ENCODE results near the gene BRF1.
"Not testable (repeated sequence)": the region's sequence is repeated elsewhere in the genome, so short reads cannot be mapped to it uniquely, and the experiment has no call there.

The BRF1 gene

DNA sequence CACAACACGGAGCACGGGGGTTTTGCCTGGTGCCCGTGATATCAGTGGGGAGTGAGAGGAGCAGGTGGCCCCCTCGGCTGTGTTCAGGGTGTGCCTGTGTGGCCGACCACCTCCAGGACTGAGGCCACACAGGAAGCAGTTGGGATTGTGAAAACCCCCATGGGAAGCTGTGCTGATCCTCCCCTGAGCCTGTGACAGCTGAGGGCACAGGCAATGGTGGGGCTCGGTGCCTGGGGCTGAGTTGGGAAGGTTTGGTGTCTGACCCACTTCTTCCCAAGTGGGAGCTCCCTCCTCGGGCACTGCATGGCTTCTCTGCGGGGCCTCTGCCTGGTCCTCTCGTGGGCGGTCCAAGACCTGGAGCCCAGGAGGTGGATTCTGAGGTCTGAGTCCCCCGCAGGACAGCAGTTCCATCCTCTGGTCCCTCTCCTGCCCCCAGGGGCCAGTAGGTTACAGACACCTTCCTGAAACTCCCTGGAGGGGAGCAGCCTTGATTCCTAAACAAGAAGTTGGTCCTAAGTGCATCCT is 31.6 kb upstream of the BRF1 start:
- DNase-seq: no peak

DNA sequence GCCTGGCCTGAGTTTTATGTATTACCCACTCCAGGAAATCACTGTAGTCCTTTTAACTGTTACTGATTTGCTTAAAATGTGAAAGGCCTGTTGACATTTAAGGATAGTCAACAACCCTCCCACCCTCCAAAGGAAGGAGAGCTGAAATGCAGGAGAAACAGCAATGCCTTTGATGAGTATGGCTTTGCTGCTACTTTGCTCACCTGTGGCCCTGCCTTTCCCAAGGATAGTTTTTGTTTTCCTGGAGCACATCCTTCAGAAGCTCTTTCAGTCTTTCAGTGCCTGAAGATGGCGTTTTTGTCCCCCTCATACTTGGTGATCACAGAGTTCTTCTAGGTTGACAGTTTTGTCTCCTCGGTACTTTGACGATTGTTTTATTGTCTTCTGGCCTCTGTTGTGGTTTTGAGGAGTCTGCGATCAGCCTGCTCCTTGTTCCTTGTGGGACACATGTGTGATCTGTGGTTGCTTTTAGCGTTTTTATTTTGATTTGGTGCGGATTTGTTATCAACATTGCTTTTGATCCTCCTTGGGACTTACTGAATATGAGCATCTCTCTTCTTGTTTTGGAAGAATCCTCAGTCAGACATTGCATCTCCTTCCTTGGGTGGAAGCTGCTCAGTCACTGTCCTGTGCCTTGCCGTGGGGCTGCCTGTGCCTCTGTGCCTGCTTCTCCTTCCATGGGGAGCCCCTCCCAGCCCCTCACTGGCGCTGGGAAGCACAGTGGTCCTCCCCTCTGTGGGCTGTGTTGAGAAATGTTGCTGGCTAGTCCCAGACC is 31.0 kb upstream of the BRF1 start:
- no peak for DNase-seq

DNA sequence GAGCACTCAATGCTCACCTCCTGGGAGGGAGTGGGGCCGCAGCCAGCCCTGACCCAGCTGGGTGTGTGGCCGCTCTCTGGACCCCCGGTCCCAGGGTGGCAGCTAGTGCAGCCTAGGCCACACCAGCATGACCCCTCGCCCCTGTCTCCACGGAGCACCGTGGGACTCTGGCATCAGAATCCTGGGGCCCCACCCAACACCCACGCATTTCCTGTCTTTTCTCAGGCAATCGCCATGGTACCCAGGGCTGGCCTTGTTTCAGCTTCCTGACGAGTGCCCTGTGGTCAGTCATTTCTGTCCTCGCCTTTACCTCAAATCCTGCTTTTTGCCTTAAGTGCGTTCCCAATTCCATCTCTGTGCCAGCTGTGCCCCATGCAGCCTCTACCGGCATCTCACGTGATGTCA is 29.7 kb upstream of the BRF1 start:
- DNase-seq: no peak

DNA sequence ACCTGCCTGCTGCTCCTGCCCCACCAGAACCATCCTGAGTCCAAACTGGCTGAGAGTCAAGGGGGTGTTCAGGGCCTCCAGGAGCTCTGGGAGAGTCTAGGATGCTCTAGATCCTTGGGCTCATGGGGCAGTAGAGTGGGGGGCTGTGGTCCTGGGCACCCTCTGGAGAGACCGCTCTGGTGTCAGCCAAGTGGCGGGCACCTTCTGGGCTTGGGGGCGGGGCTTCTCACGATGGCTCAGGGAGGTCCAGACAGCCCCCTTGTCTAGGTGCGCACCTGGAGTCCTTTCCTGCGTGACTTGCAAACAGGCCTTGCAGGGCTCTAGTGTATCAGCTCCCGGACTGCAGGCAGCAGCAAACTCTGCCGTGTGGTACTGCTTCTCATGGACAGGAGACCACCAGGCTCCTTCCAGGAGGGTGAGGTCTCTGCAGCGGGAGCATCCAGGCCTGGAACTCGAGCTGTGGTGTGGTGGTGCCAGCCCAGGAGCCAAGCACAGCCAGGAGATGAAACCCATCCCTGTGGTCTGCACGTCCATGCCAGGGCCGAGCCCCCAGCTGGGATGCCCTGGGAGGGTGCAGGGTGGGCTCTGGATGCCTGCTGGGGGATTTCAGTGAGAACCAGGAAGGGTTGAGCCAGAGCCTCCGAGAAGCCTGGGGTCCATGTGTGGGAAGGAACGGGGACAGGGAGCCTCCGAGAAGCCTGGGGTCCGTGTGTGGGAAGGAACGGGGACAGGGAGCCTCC is 28.8 kb upstream of the BRF1 start:
- no peak for DNase-seq

DNA sequence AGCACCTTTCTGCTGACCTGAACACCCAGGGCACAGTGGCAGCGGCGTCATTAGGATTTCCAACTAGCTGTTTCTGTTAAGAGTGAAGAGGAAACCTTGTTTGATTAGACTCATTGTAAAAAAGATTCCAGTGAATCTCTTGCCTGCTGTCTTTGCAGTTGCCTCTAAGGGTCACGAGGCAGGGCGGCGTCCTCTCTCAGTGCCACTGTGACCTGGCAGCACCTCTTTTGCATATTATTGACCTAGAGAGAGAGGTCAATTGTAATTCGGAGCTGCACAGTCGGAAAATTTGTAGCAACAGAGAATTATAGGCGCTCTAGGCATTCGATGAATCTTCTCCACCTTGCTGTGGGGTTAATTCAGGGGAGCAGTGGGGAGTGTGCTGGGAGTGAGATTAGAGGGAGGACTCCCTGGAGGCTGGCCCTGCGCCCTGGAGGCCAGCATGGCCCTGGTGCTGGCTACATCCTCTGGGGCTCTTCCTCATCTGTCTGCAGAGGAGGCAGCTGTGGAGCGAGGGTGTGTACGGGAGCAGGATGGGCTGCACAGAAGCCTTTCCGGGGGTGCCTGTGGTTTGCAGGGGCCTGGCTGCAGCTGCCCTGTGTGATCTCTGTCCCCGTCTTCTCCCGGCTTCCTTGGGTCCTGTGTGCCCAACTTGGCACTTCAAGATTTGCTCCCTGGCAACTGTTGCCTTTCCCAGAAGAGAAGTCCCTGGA is 28.0 kb upstream of the BRF1 start:
- DNase-seq: no peak

DNA sequence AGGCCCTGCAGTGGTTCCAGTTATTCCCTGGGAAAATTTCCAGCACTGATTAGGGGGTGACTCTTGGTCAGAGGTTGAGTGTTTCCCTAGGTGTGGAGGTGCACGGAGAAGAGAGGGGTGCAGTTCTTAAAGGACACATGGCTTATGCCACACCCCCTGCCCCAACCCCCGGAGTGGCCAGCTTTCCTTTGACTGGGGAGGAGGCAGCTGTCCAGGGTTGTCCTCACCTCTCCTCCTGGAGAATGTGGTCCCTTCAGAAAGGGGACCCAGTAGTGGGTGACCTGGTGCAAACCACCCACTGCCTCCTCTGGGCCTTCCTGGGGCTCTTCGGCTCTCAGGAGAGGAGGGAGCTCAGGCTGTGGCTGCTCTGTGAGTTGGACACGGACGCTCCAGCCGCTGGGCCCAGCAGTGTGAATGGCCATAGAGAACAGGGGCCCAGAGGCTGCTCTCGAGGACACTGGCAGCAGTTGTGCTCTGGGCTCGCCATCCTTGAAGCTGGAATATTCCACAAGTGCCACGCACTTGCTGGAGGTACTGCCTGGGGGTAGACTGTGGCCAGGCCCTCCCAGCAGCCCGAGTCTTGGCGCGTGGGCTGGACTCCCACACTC is 27.4 kb upstream of the BRF1 start:
- no peak for DNase-seq

DNA sequence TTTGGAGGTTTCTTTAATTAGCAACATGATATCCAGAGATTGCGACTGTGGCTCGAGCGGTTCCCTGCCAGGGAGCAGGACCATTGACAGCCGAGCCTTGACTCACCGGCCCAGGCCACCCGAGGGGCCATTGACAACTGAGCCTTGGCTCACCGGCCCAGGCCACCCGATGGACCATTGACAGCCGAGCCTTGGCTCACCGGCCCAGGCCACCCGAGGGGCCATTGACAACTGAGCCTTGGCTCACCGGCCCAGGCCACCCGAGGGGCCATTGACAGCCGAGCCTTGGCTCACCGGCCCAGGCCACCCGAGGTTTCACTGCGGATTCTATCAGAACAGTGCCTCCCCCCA is 26.9 kb upstream of the BRF1 start:
- DNase-seq: not testable (repeated sequence)

DNA sequence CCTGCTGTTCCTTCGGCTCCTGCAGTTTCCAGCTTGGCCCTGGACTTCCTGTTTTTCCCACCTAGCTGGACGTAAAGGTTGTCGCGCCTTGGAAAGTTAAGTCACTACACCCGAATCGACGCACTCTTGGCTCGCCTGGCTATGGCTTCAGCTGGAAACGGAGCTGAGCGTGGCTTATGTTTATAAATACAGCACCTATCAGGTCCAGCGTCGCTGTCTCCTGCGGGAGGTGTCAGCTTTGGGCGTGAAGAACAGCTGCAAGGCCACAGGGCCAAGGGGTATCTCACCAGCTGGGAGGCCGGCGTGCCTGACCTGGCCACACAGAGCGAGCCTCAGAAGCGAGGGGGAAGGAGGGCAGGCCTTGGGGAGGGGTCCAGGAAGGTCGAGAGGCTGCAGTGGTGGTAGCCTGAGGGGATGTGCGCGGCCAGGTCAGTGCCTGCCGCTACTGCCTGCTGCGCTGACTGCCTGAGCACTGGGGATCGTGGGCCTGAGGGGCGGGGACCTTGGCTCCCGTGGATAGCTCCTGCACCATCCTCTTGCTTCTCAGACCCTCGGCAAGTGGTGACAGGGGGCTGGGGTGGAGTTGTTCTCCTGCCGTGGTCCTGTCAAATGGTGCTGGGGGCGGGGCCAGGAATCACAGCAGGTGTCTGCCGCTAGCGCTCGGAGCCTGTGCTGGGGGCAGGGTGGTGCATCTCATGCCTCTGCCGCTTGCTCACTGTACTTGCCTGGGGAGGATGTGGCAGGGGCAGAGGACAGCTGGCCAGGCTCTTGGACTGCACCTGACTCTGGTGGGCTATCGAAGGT is 26.3 kb upstream of the BRF1 start:
- DNase-seq: no peak

DNA sequence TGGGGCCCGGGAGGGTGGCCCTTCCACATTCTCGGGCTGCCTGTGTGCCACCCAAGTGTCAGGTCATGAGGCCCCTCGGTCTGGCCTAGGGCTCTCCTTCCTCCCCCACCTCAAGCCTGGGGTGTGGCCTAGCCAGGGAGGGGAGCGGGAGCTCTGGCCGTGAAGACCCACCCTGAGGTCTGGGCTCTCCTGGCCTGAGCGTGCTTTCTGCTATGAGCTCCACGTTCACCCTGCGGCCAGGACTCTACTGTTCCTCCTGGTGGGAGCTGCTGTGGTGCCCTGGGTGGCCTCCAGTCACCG is 25.7 kb upstream of the BRF1 start:
- no peak for DNase-seq

DNA sequence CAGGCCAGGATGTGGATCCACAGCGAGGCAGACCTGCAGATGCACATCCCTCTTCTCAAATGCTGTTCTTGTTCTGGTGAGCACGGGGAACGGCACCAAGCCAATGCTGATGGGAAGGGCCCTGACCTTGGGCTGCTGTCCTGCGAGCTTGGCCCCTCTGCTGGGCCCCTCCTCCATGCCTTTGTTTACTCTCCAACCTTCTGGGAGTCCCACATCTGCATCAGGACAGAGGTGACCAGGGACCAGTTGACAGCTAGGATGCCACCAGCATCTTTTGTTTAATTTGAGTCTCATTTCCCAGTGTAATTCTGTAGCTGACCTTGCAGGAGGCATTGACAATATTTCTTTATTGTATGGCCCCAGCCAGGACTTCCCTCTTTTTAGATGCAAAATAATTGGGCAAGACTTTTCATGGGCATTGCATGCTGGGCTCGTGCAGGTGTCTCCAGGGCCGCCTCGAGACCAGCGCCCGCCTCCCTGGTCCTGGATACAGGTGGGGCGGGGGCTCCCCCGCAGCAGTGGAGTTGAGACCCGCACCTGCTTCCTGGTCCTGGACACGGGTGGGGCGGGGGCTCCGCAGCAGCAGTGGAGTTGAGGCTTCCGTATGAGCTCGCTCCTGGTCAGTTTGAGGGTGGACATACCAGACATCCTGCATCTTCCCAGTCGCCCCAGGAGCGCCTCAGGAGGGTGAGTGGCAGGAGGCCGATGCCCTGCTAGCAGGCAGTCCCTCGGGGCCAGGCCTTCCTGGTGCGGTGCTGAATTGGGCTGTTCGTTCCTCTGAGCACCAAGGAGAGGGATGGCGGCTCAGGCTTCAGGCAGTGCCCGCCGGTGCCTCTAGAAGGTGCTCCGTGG is 25.1 kb upstream of the BRF1 start:
- no peak for DNase-seq

DNA sequence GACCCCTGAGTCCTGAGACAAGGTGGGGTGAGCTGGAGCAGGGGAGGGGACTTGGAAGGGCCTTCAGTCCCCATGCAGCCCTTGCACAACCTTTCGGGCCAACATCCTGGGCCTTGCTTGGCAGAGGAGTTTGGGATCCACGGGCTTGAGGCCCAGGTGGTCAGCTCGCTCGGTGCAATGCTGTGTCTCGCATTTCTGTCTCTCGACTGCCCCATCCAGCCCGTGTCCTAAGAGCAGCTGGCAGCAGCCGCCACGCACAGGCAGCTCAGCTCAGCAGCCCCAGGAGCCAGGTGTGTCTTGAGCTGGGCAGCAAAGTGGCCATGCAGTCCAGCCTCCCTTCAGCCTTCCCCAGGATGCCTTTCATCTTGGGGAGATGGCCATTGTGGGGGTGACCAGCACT is 24.5 kb upstream of the BRF1 start:
- DNase-seq: no peak

DNA sequence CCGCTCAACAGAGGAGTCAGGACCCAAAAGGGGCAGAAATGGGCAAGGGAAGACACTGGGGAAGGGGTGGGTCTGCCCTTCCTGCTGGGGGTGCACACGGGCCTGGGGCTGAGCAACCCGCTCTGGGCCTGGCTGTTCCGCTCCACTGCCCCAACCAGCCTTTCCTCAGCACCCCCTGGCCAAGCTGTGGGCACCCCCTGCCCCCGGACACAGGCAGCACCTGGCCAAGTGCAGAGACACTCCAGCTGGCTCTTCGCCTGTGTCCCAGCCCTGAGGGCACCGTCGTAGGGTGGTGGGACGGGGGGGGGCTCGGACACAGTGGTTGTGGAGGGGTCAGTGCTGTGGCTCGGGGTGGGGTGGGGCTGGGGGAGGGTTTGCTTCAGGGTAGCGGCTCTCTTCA is 24.1 kb upstream of the BRF1 start:
- DNase-seq: no peak

DNA sequence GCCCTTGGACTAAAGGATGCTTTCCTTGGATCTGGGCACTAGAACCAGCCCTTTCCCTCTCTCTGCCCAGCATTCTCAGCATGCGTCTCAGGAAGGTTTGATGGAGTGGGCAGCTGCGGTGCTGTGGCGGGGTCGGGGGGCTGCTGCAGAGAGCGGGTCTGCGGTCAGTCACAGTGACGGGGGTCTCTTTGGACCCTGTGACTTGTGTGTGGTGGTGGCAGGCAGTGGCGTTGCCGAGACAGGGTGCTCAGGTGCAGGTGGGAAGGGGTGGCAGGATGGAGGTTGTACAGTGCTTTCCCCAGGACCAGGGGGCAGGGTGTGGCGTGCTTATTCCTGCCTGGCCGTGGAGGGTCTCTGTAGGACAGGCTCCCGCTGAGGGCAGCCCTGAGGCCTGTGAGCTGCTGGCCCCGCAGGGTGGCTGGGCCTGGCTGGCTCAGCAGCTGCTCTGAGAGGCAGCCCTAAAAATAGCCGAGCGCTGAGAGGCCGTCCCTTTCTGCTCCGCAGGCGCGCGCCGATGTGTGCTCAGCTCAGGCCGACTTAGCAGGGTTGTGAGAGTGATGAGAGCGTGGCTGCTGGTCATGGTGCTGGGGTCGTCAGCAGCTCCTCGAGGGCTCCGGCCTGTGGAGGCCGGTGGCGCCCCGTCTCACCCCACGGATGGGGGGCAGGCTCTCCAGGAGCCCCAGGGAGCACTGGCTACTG is 23.4 kb upstream of the BRF1 start:
- no peak for DNase-seq

DNA sequence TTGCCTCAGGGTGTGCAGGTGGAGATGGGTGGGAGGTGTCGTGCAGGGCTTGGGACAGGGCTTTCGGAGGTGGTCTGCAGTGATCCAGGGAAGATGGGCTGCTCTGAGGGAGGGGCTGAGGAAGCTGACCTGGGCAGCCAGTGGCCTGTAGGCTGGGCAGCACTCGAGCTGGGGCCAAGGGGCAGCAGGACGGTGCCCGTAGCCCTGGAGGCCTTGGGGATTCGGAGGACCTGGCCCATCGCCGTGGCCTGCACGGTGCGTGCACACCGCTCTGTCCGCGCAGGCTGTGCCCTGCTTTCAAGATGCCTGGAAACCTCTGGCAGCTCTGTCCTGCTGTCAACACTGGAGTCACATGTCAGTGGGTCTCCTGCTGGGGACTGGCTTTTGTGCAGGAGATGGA is 22.9 kb upstream of the BRF1 start:
- no peak for DNase-seq

DNA sequence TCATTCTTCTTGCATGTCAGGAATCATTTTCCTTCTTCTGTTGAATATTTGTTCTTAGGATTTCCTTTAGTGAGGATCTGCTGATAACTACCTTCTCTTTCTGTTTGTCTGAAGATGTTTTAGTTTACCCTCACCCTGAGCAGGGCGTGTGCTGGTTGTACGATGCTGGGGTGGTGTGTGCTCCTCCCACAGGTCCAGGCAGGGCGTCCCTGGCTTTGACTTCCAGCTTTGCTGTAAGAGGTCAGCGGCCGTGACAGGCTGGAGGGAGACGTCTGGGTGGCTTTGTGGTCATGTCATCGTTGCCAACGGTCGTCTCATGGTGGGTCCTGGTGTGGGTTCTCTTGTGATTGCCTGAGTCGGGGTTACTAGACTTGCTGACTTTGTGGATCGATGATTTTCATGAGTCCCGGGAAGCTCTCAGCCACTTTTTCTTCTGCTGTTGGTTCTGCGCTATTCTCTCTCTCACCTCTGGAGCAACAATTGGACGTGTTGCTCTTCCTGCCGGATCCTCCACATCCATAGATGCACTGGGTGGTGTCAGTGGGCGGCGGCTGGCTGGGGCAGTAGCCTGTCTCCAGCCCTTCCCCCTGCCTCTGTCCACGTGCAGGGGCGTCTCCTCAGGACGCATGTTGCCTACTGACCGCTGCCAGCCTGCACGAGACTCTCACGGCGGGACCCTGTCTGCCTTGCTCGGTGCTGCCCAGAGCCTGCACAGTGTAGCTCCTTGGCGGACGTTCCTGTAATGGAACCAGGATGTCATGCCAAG is 22.2 kb upstream of the BRF1 start:
- no peak for DNase-seq

DNA sequence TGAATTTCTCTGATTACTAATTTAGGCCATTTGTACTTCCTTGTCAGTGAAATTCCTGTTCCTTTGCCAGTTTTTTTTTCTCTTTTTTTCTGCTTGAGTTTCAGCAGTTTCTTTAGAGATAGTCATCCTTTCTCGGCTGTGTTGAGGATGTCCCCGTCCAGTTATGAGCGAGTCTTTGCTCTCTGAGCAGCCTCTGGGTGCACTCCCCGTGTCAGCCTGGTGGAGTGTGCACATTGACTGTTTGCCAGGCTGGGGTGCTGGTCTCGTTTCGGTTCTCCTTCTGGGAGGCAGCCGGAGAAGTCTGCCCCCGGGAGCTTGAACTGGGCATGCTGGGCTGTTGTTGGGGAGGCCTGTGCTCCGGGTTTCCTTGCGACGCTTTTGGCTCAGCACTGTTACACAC is 16.7 kb upstream of the BRF1 start:
- DNase-seq: no peak

DNA sequence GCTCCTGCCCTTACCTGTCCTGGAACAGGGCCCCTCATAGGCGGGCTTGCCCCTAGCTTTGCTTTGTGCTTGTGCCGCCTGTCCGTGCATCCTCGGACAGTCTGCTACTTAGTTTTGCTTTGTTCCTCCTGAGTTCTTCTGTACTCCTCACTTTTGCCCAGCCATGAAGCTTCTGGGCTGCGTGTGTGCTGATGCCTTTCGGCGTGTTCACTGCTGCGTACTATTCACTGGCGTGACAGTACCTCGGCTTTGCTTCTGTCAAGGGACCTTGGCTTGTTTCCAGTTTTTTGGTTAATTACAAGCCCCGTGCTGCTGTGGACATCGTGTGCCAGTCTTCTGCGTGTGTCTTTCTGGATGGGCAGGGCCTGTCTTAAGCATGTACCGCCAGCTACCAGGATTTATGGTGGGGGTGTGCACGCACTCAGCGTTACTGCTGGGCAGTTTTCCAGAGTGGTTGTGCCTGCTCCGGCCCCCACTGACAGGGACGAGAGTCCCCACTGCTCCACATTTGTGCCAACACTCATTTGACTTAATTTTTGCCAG is 16.2 kb upstream of the BRF1 start:
- no peak for DNase-seq

DNA sequence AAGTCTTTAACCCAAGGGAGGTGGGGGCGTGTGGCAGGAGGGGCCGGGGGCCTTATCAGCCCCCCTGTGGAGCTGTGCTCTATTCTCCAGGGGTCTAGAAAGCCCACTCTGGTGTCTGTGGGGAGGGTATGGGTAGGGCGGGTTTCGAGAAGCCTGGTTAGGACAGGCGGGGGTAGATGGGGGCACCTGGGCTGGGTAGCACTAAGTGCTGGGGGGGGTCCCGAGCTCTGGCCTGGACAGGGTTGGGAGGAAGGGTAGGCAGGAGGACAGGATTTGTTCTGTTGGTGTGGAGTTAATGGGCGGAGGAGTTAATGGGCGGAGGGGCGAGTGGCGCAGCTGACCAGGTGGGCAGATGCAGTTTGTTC is 15.8 kb upstream of the BRF1 start:
- DNase-seq: no peak

DNA sequence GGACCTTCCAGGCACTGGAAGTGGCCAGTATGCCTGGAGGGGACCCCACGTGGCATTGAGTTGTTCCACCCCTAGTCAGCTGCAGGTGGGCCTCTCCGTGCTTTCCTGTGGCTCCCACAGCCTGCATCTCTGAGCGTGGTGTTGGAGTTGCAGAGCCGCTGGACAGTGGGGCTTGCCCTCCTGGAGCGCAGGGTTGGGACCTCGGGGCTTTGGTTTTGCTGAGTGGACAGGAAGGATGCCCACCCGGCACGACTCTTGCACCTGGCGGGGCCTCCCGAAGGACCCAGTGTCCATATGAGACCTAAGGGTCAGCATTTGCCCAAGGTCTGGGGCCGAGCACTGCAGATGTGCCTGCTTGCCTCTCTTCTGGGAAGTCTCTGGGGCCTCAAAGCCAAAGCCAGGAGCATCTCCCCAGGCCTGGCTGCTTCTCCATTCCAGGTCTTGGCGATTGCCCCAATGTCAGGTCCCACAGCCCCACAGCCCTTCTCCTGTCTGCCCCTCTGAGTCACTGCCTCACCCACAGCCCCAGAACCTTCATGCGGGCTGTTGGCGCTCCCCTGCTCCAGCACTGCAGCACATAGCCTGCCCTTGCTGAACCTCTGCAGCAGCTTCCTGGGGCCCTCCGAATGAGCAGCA is 15.3 kb upstream of the BRF1 start:
- no peak for DNase-seq

Data from activated gamma-delta T cell treated with Interleukin-2 at 50 U/mL for 16 hours (primary cell).